GM18867 (cell line): ENCODE results near the gene MYO15A.
"Not testable (repeated sequence)": the region's sequence is repeated elsewhere in the genome, so short reads cannot be mapped to it uniquely, and the experiment has no call there.

ENCODE experiments used
- ATAC-seq: cut with Tn5 transposase; IDR thresholded peaks from one replicate; pipeline ENCODE4 v1.9.1; 2021; ENCODE audit warnings: mild to moderate bottlenecking, moderate library complexity; ENCODE audit not compliant: unreplicated experiment

Gene MYO15A

DNA sequence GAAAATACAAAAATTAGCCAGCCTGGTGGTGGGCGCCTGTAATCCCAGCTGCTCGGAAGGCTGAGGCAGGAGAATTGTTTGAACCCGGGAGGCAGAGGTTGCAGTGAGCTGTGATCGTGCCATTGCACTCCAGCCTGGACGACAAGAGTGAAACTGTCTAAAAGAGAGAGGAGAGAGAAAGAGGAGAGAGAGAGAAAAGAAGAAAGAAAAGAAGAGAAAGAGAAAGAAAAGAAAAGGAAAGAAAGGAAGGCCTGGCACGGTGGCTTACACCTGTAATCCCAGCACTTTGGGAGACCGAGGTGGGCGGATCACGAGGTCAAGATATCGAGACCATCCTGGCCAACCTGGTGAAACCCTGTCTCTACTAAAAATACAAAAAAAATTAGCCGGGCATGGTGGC, 108.3 kb downstream of the MYO15A start:
- not testable (repeated sequence) for ATAC-seq

DNA sequence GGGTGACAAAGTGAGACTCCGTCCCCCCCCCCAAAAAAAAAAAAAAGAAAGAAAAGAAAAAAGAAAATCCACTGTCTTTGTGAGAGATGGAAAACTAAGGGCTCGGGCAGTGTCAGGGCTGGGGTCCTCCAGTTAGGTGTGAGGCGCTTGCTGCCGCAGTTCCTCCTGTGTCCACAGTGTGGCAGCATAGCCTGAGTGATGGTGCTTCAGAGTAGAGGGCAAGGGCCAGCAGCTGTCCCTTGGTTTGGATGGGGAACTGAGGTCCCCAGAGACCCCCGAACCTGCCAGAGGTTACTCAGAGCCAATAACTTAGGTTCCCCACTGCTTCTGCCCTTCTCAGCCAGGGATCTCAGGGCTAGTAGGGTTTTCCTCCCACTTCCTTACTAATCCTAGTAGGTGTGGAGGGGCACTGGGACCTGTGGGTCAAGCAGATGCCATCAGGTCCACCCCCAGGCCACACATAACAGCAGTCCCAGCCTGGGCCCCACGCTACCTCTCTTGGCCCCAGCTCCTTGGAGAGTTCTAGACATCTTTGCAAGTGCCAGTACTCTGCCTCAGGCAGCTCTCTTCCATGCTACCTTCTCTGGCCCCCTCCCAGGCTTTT, 109.0 kb downstream of the MYO15A start:
- no peak for ATAC-seq

DNA sequence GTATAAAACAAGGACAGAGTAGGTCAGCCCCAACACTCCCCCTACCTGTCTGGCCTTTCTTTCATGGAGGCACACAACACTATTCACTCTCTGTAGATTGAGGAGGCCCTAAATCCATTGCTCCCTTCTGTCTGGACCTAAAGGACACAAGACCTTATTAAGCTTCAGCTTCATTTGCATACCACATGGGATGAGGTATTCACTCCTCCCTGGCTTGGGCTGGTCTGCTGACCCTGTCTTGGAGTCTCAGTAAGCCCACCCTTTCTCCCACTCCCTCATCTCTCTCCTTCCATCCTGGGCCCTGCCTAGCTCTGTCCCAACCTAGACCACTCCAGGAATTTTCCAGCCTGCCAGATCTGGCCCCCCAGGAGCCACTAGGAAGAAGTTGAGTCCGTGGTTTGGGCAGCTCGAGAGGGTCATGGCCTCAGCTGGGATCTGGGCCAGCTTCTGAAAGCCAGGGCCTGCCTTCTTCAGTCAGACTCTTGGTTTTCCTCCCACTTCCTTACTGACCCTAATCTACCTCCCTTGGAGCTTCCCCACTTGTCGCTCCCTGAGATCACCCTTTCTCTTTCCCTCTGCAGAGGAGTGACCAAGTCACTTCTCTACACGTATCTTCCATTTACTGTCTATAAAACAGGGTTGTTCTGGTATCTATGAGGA, 110.3 kb downstream of the MYO15A start:
- ATAC-seq = no peak

DNA sequence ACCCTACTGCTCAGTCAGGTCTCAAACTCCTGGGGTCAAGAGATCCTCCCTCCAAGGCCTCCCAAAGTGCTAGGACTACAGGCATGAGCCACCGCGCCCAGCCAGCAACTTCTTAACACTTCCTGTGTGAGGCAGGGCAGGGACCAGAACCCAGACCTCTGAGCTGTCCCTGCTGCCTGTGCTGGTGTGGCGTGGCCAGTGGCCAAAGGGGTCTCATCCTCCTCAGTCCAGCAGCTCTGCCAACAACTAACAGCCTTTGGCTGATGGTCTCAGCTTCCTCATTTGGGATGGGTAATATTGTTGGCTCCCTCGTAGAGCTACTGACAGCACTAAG, 115.5 kb downstream of the MYO15A start:
- ATAC-seq = no peak

DNA sequence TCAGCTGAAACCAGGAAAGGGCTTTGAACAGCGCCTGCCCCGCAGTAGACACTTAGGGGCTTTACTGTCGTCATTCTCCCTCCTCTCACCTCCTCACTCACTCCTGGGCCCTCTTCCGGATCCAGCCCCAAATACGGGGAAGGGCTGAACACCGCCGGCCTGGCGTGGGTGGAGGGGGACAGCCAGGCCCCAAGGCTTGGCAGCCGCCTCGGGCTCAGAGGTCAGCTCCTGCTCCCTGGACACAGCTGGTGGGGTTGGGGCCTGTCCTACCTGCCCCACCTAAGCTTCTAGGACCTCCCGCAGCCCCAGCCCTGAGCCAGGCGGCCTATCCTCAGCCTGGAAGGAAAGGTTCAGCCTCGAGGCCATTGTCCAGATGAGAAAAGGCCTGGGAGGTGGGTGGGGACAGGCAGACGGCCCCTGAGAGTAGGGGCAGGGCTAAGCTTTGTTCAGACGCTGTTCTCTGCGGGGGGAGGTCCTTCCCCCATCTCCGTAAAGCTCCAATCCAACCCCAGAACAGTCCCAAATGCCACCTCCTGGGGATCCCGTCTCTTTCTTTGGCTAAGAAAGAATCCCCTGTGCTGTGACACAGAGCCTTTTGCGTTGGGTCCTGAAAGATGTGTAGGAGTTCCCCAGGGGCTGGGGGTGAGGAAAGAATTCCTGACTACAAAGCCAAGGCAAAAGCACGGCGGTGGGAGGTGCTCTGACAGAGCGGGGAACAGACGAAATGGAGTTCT, 116.0 kb downstream of the MYO15A start:
- ATAC-seq = no peak

DNA sequence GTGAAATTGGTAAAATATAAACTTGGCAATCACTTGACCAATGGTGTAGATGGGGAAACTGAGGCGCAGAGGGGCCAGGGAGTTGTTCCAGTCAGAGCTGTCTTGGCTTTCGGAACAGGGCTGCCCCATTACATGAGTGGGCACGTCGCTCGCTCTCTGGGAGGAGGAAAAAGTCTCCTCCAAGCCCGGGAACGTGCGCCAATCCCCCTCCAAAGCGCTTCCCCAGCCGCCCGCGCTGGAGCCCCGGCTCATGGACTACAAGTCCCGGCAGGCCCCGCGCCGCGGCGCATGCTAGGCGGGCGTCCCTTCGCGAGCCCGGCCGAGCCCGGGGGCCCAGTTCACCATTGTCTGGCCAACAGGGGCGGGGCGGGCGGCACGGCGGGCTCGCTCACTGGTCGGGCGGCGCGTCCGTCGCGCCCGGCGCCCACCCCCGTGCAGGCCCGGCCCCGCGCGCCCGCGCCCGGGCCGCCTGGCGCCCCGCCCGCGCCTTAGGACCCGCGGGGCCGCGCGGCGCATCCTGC, 116.6 kb downstream of the MYO15A start, which contains the start of gene LLGL1:
Gene LLGL1, plus strand, starts transcription at position 515 of the 521 bp plus-strand sequence. CDS start 48 bp downstream, outside the sequence.
- ATAC-seq = peak; percentile 86

DNA sequence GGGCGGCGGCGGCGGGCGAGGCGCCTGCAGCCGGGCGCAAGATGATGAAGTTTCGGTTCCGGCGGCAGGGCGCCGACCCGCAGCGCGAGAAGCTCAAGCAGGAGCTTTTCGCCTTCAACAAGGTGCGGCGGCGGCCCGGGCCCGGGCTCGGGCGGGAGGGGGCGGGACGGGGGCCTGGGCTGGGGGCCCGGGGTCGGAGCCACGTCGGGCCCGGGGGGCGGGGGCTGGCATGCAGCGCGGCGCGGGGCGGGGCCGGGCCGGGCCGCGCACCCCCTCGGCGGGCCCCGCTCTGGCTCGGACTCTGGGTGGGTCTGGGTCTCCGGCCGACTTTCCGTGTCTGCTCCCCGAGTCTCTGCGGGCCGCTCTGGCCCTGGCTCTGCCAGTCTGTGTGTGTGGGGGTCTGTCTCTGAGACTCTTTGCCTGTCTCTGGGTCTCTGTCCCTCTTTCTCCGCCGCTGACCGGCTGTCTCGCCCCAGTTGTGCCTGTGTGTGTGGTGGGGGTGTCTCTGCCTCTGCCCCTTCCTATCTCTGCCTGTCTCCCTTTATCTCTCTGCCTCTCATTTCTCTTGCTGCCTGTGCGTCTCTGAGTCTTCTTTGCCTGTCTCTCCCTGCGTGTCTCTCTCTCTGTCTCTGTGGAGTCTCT, 117.2 kb downstream of the MYO15A start:
- ATAC-seq = no peak

DNA sequence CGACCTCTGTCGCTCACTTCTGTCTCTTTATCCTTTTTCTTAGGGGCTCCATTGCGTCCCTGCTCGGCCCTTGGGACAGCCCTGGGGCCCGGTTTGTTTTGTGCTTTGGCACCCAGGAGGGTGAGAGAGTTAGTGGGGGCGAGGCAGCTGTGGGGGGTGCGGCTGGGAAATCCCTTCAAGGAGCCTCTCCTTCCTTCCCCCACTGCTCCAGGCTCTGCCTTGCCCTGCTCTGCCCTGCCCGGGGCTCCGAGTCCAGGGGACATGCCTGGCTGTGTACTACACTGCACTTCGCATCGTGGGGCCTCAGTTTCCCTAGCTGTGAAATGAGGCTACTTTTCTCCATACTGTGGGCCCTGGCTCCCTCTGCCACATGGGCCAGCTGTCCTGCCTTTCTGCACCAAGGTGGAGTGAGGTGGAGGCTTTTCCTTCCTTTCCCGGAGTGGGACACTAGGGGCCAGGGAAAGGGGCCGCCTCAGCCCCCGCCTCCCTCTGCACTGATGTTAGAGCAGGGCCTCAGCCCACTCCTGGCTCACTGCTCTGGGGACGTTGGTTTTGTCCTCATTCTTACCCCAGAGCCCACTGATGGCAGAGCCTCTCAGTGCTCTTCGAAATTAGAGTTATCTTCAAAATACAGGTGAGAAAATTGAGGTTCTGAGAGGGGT, 117.9 kb downstream of the MYO15A start:
- no peak for ATAC-seq

DNA sequence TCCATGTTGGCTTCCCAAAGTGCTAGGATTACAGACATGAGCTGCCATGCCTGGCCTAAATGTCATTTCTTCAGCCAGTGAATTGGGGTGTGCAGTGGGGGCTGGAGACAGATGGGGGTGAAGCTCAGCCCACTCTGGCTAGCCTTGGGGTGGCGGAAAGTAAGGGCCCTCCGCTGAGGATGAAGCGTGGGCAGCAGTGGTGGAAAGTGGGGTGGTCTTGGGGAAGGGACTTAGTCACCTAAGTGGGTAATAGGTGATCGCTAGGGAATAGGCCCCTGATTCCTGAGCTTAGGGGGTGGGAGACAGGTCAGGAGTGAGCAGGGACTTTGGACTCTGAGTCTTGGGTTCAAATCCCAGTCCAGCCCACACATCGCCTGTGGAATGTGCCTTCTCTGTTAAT, 119.1 kb downstream of the MYO15A start:
- ATAC-seq = no peak

DNA sequence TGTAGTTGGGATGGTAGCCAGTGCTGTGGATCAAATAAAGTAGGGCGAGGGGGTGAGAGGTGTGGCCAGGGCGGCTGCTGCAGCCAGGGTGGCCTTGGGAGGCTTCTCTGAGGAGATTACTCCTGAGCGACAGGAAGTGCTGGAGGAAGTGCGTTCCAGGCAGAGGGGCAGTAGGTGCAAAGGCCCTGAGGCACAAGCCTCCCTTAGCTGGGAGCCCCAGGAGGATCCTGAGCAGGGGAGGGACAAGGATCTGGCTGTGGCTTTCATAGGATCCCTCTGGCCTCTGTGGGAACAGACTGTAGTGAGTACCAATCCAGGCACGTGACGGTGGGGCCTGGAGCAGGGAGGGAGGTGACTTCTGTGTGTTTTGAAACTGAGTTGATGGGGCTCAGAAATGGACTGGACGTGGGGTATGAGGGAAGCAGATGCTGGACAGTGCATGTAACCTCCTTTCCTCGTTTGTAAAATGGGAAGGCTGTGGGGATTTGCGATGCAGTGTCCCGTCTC, 119.7 kb downstream of the MYO15A start:
- ATAC-seq = no peak

DNA sequence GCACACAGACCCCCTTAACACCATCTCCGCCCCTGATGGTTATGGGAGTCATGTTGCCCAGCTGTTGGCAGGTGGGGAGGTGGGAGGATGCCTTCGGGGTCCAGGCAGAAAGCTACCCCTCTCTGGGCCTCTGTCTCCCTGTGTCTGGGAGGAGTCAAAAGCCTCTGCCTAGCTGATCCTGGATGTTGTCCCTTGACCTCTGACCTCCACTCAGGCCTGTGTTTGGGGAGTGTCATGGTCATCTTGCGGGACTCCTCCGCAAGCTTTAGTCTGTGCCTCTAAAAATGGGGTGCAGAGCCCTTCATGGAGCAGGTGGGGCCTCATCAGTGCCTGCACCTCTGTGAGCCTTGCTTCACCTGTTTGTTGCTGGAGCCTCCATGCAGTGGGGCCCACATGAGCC, 120.7 kb downstream of the MYO15A start:
- ATAC-seq = no peak
